SK-N-SH treated with all-trans-retinoic acid at 6 μM for 48 hours (cell line): ENCODE results near the gene NGEF.
"Not testable (repeated sequence)": the region's sequence is repeated elsewhere in the genome, so short reads cannot be mapped to it uniquely, and the experiment has no call there.

Experiments used
- ATAC-seq: fragments of 200-7000 bp; cut with Tn5 transposase; 3 replicates; pipeline ENCODE4 v1.9.1; 2020; ENCODE audit warnings: mild to moderate bottlenecking, moderate library complexity
- ARNTL ChIP-seq: fragments of 450-650 bp; formaldehyde crosslinking; IDR thresholded peaks from 2 replicates; pipeline ENCODE4 v1.5.0; 2020; ENCODE audit warnings: low read depth, mild to moderate bottlenecking, moderate library complexity, borderline replicate concordance
- BACH2 ChIP-seq: fragments of 250-450 bp; sonication (Bioruptor Pico); IDR thresholded peaks from 2 replicates; pipeline ENCODE4 v1.9.0; 2021; ENCODE audit warnings: mild to moderate bottlenecking, borderline replicate concordance
- CREB5 ChIP-seq: fragments of 250-450 bp; sonication (Bioruptor Pico); IDR thresholded peaks from 2 replicates; pipeline ENCODE4 v1.5.1; 2020; ENCODE audit warnings: low read depth, mild to moderate bottlenecking, moderate library complexity
- CSDC2 ChIP-seq: fragments of 250-450 bp; sonication (Bioruptor Pico); IDR thresholded peaks from 2 replicates; pipeline ENCODE4 v1.5.0; 2020; ENCODE audit warnings: mild to moderate bottlenecking, moderate library complexity
- ESRRG ChIP-seq: fragments of 250-450 bp; sonication (Bioruptor Pico); IDR thresholded peaks from 2 replicates; pipeline ENCODE4 v1.6.1; 2021; ENCODE audit warnings: mild to moderate bottlenecking
- GLIS3 ChIP-seq: fragments of 250-450 bp; sonication (Bioruptor Pico); IDR thresholded peaks from 2 replicates; pipeline ENCODE4 v1.5.0; 2020; ENCODE audit warnings: mild to moderate bottlenecking, moderate library complexity
- ISL1 ChIP-seq: fragments of 250-450 bp; sonication (Bioruptor Pico); IDR thresholded peaks from 2 replicates; pipeline ENCODE4 v2.1.2; 2022; ENCODE audit warnings: mild to moderate bottlenecking, moderate library complexity
- OSR1 ChIP-seq: fragments of 250-450 bp; sonication (Bioruptor Pico); IDR thresholded peaks from 2 replicates; pipeline ENCODE4 v1.8.0; 2022; ENCODE audit warnings: moderate library complexity, mild to moderate bottlenecking, inconsistent platforms
- PATZ1 ChIP-seq: fragments of 250-450 bp; sonication (Bioruptor Pico); IDR thresholded peaks from 2 replicates; pipeline ENCODE4 v1.8.0; 2020; ENCODE audit warnings: mild to moderate bottlenecking, moderate library complexity, borderline replicate concordance
- POU6F1 ChIP-seq: fragments of 250-450 bp; sonication (Bioruptor Pico); IDR thresholded peaks from 2 replicates; pipeline ENCODE4 v1.8.0; 2021; ENCODE audit warnings: low read depth, mild to moderate bottlenecking, moderate library complexity, borderline replicate concordance
- PPARA ChIP-seq: fragments of 250-450 bp; sonication (Bioruptor Pico); IDR thresholded peaks from 2 replicates; pipeline ENCODE4 v1.5.0; 2020; ENCODE audit warnings: mild to moderate bottlenecking, borderline replicate concordance
- RARB ChIP-seq: fragments of 250-450 bp; sonication (Bioruptor Pico); IDR thresholded peaks from 2 replicates; pipeline ENCODE4 v1.8.0; 2021; ENCODE audit warnings: mild to moderate bottlenecking, moderate library complexity
- SNAI2 ChIP-seq: fragments of 250-450 bp; sonication (Bioruptor Pico); IDR thresholded peaks from 2 replicates; pipeline ENCODE4 v1.5.0; 2020; ENCODE audit warnings: mild to moderate bottlenecking, moderate library complexity
- TCF4 ChIP-seq: fragments of 250-450 bp; sonication (Bioruptor Pico); IDR thresholded peaks from 2 replicates; pipeline ENCODE4 v1.8.0; 2021; ENCODE audit warnings: mild to moderate bottlenecking, moderate library complexity, borderline replicate concordance
- TOX ChIP-seq: fragments of 250-450 bp; sonication (Bioruptor Pico); IDR thresholded peaks from 2 replicates; pipeline ENCODE4 v1.8.0; 2021; ENCODE audit warnings: mild to moderate bottlenecking, moderate library complexity, borderline replicate concordance
- ZC3H10 ChIP-seq: fragments of 250-450 bp; sonication (Bioruptor Pico); IDR thresholded peaks from 2 replicates; pipeline ENCODE4 v1.5.1; 2021; ENCODE audit warnings: mild to moderate bottlenecking, moderate library complexity
- ZFP3 ChIP-seq: fragments of 250-450 bp; sonication (Bioruptor Pico); IDR thresholded peaks from 2 replicates; pipeline ENCODE4 v1.5.0; 2020; ENCODE audit warnings: mild to moderate bottlenecking, moderate library complexity
- ZFP30 ChIP-seq: fragments of 450-650 bp; formaldehyde crosslinking; IDR thresholded peaks from 2 replicates; pipeline ENCODE4 v1.5.0; 2022; ENCODE audit warnings: mild to moderate bottlenecking, moderate library complexity
- ZNF565 ChIP-seq: fragments of 450-650 bp; formaldehyde crosslinking; conservative IDR thresholded peaks from 2 replicates; pipeline ENCODE4 v1.5.0; 2020; ENCODE audit warnings: low read depth, mild to moderate bottlenecking, moderate library complexity
- ZNF70 ChIP-seq: fragments of 450-650 bp; formaldehyde crosslinking; IDR thresholded peaks from 2 replicates; pipeline ENCODE4 v1.5.0; 2020; ENCODE audit warnings: mild to moderate bottlenecking, moderate library complexity
- ZNF8 ChIP-seq: fragments of 450-650 bp; formaldehyde crosslinking; IDR thresholded peaks from 2 replicates; pipeline ENCODE4 v1.5.0; 2020; ENCODE audit warnings: mild to moderate bottlenecking, moderate library complexity

NGEF gene

GRCh38 chr2:232911712-232912277 is 101.3 kb downstream of the NGEF start:
- ATAC-seq, result no peak
- no peak for TF ChIP-seq RARB (CRISPR knock-in tag)

GRCh38 chr2:232910376-232910775 is 102.7 kb downstream of the NGEF start:
- TF ChIP-seq TCF4 (CRISPR knock-in tag) (no peak), CREB5 (CRISPR knock-in tag) (no peak), ZNF8 (CRISPR knock-in tag) (no peak), TOX (no peak), ZFP30 (CRISPR knock-in tag) (no peak), ZC3H10 (CRISPR knock-in tag) (no peak), POU6F1 (CRISPR knock-in tag) (no peak), GLIS3 (CRISPR knock-in tag) (no peak), ESRRG (CRISPR knock-in tag) (no peak), ZNF565 (no peak), ARNTL (CRISPR knock-in tag) (no peak), RARB (CRISPR knock-in tag) (no peak), ZNF70 (no peak), PATZ1 (CRISPR knock-in tag) (no peak), ISL1 (CRISPR knock-in tag) (no peak), ZFP3 (CRISPR knock-in tag) (no peak), SNAI2 (CRISPR knock-in tag) (no peak), CSDC2 (CRISPR knock-in tag) (no peak), PPARA (CRISPR knock-in tag) (no peak), BACH2 (no peak)
- TF ChIP-seq, all 23 proteins: peak for 0
- ATAC-seq, result no peak

GRCh38 chr2:232908695-232909094 is 104.4 kb downstream of the NGEF start:
- TF ChIP-seq ESRRG (CRISPR knock-in tag), result no peak
- TF ChIP-seq ZFP30 (CRISPR knock-in tag), result no peak
- TF ChIP-seq CREB5 (CRISPR knock-in tag), result no peak
- TF ChIP-seq POU6F1 (CRISPR knock-in tag), result no peak
- TF ChIP-seq BACH2, result no peak
- no peak for TF ChIP-seq OSR1 (CRISPR knock-in tag)
- no peak for TF ChIP-seq ISL1 (CRISPR knock-in tag)
- TF ChIP-seq ZNF565, result no peak
- TF ChIP-seq RARB (CRISPR knock-in tag), result no peak
- no peak for TF ChIP-seq ZNF70
- ATAC-seq, result no peak

GRCh38 chr2:232907718-232908085 is 105.4 kb downstream of the NGEF start:
- ATAC-seq, result not testable (repeated sequence)

- ATAC-seq, result not testable (repeated sequence)
Measured at GRCh38 chr2:232906867-232907717, 106.0 kb downstream of the NGEF start.
